Measurements from ENCODE around the gene MSANTD4.
"Not testable (repeated sequence)": the region's sequence is repeated elsewhere in the genome, so short reads cannot be mapped to it uniquely, and the experiment has no call there.

The MSANTD4 gene

GRCh38 chr11:106012744-106013143 is 9.3 kb downstream of the MSANTD4 start:
- DNase-seq = no peak

GRCh38 chr11:106011481-106011880 is 10.6 kb downstream of the MSANTD4 start:
- DNase-seq = no peak

GRCh38 chr11:106003094-106003493 is 18.9 kb downstream of the MSANTD4 start:
- DNase-seq = not testable (repeated sequence)

- DNase-seq = no peak
These were observed 20.6 kb downstream of the MSANTD4 start for GRCh38 chr11:106001304-106002012.

GRCh38 chr11:105991888-105992287 is 30.2 kb downstream of the MSANTD4 start:
- DNase-seq = no peak

GRCh38 chr11:105989124-105989523 is 32.9 kb downstream of the MSANTD4 start:
- DNase-seq = no peak

- no peak for DNase-seq
These were observed 33.8 kb downstream of the MSANTD4 start for GRCh38 chr11:105988197-105988596.

GRCh38 chr11:105986554-105986953 is 35.5 kb downstream of the MSANTD4 start:
- no peak for DNase-seq

- DNase-seq = no peak
These were observed 41.9 kb downstream of the MSANTD4 start for GRCh38 chr11:105979997-105980703.

- no peak for DNase-seq
These were observed 46.9 kb downstream of the MSANTD4 start for GRCh38 chr11:105975128-105975527.

- DNase-seq = no peak
These were observed 52.3 kb downstream of the MSANTD4 start for GRCh38 chr11:105969756-105970155.

- DNase-seq = no peak
These were observed 53.9 kb downstream of the MSANTD4 start for GRCh38 chr11:105968021-105968697.

GRCh38 chr11:105960252-105961245 is 61.5 kb downstream of the MSANTD4 start:
- DNase-seq = no peak

Measured in stimulated activated CD4-positive, alpha-beta T cell treated with anti-CD3 and anti-CD28 coated beads, Interleukin-4, amount 100 ng/mL, for 24 hours (primary cell).